ENCODE data around the gene LARGE2. TPM values are rescaled to one million over a fixed set of nuclear protein-coding genes. Genes with fewer than 3 reads are reported as not detected.

Gene LARGE2
- total RNA-seq, 1 experiment from 2014 or later, result 67.6 TPM

- ChIA-PET POLR2A (no interaction called here), CTCF (no interaction called here), RAD21 (ENCODE audit: low non-redundant PET in 1 of 2, low total read pairs in 2 of 2, uncharacterized antibody in 2 of 2, unreplicated experiment in 2 of 2) (no interaction called here)
- TSS peak; percentile 49 for BruUV-seq (replicated peaks)
- no peaks in the 10 kb centered on the region for H3K79me2 ChIP-seq (ENCODE audit: insufficient read depth, low read length)
- H3K36me3 ChIP-seq (ENCODE audit: control insufficient read depth in 1 of 2, insufficient read depth in 2 of 2, low read length in 2 of 2), result peaks cover 2 to 8% of the 10 kb centered on the region in 2 experiments; a peak in 3 of 4 replicates
- TF ChIP-seq CEBPB (IDR thresholded peaks at IDR 0.05; ENCODE audit: low read depth) (no peak), FOSL1 (IDR thresholded peaks at IDR 0.05; ENCODE audit: low read depth) (no peak), SP1 (IDR thresholded peaks at IDR 0.05; ENCODE audit: low read depth) (no peak), JUND (IDR thresholded peaks at IDR 0.05) (no peak), ZBTB33 (IDR thresholded peaks at IDR 0.05; ENCODE audit: extremely low read depth, insufficient replicate concordance, low read length) (no peak), EZH2phosphoT487 (IDR thresholded peaks at IDR 0.05; ENCODE audit: borderline replicate concordance) (no peak), TCF7L2 (IDR thresholded peaks at IDR 0.05; ENCODE audit: borderline replicate concordance, extremely low read depth, insufficient read depth, insufficient read length) (no peak), CTCF (IDR thresholded peaks at IDR 0.05 in 2 of 3, conservative IDR thresholded peaks at IDR 0.05 in 1 of 3; ENCODE audit: borderline replicate concordance in 1 of 3, insufficient read depth in 1 of 3, low read depth in 2 of 3, low read length in 2 of 3) (no peak), ZFX (IDR thresholded peaks at IDR 0.05) (no peak), EGR1 (IDR thresholded peaks at IDR 0.05; ENCODE audit: low read depth) (no peak), YY1 (IDR thresholded peaks at IDR 0.05; ENCODE audit: extremely low read depth, insufficient replicate concordance, low read depth, low read length) (no peak), REST (IDR thresholded peaks at IDR 0.05; ENCODE audit: low read depth) (no peak), ZNF274 (IDR thresholded peaks at IDR 0.05; ENCODE audit: low read depth, low read length) (no peak), ELF1 (IDR thresholded peaks at IDR 0.05; ENCODE audit: borderline replicate concordance, low read depth) (no peak), POLR2A (IDR thresholded peaks at IDR 0.05; ENCODE audit: borderline replicate concordance, extremely low read depth, insufficient read depth, insufficient read length) (no peak)
- no peak overlapping the region for H3K27ac ChIP-seq (ENCODE audit: low read depth, low read length)
- H4K20me1 ChIP-seq (ENCODE audit: insufficient read depth), result no peaks in the 10 kb centered on the region
- H2AFZ ChIP-seq (ENCODE audit: low read depth, low read length, poor library complexity, severe bottlenecking), result no peak overlapping the region
- H3K9me2 ChIP-seq (ENCODE audit: insufficient read depth), result no peaks in the 10 kb centered on the region
- H3K9me3 ChIP-seq (ENCODE audit: control insufficient read depth in 1 of 2, insufficient read depth in 1 of 2, low read depth in 1 of 2, low read length in 2 of 2), result no peaks in the 10 kb centered on the region
- H3K9ac ChIP-seq (ENCODE audit: low read length), result no peak overlapping the region
- H3K4me3 ChIP-seq (replicated peaks in 1 of 2; ENCODE audit: low read depth in 1 of 2, low read length in 2 of 2), result no peak overlapping the region
- intact Hi-C loops (cut with micrococcal nuclease), result no loop called here
- peaks cover 0 to 8% of the 10 kb centered on the region in 2 experiments; a peak in 3 of 4 replicates for H3K4me1 ChIP-seq (ENCODE audit: control insufficient read depth in 1 of 2, insufficient read depth in 2 of 2, low read length in 2 of 2)
- DNase-seq (ENCODE audit: low read depth, low spot score) (no peak), ATAC-seq (no peak)
- no peak overlapping the region for H3K4me2 ChIP-seq (ENCODE audit: low read length)
- H3K27me3 ChIP-seq (ENCODE audit: insufficient read depth, low read length), result no peaks in the 10 kb centered on the region
Observed at GRCh38 chr11:45933131-45933831, 10.8 kb downstream of the LARGE2 start.

Measured in HCT116 (cell line).